H1 (cell line): ENCODE data around the gene C5orf58. TPM values are rescaled to one million over a fixed set of nuclear protein-coding genes. Genes with fewer than 3 reads are reported as not detected.

ENCODE experiments used
- CTCF ChIA-PET: fragments of 300-600 bp; sonication (Branson Sonifier 250); formaldehyde crosslinking; loops from one replicate; lab custom pipeline; 2021; ENCODE audit not compliant: partially characterized antibody; lab: Charles Lee
- POLR2A ChIA-PET: fragments of 300-600 bp; sonication (Branson Sonifier 250); formaldehyde crosslinking; loops from one replicate; lab custom pipeline; 2021; ENCODE audit warnings: inconsistent platforms; ENCODE audit not compliant: partially characterized antibody; lab: Charles Lee
- DNase-seq, 2 experiments: peaks; one replicate each; pipeline versions ENCODE4 v3.0.0 to v3.0.0-alpha.2; 2010 to 2022; ENCODE audit warnings: low spot score in 2 of 2, low read depth in 1 of 2, mixed read lengths in 1 of 2
- FAIRE-seq: peaks from 2 replicates; lab custom pipeline; 2011; peaks lifted over from hg19 to GRCh38; lab: Jason Lieb, UNC
- H2AFZ ChIP-seq: 2 replicates; pipeline ENCODE4 v1.8.1; 2012; ENCODE audit warnings: low read length, inconsistent platforms
- H2AK5ac ChIP-seq: 2 replicates; pipeline ENCODE4 v1.6.1; 2013; ENCODE audit warnings: low read depth, low read length
- H2BK120ac ChIP-seq: replicated peaks from 2 replicates; pipeline ENCODE3; 2013; ENCODE audit warnings: low read depth, low read length, inconsistent platforms
- H2BK12ac ChIP-seq: 2 replicates; pipeline ENCODE4 v1.6.1; 2013; ENCODE audit warnings: low read depth, low read length
- H2BK15ac ChIP-seq: 2 replicates; pipeline ENCODE4 v1.6.1; 2013; ENCODE audit warnings: low read length
- H2BK20ac ChIP-seq: 2 replicates; pipeline ENCODE4 v1.6.1; 2013; ENCODE audit warnings: low read length
- H2BK5ac ChIP-seq: 2 replicates; pipeline ENCODE4 v1.6.1; 2013; ENCODE audit warnings: low read depth, low read length
- H3K14ac ChIP-seq: 2 replicates; pipeline ENCODE4 v1.6.1; 2013; ENCODE audit warnings: inconsistent platforms; ENCODE audit not compliant: insufficient read length
- H3K18ac ChIP-seq: 2 replicates; pipeline ENCODE4 v1.6.1; 2013; ENCODE audit warnings: low read length; ENCODE audit errors: extremely low read depth
- H3K23ac ChIP-seq: 2 replicates; pipeline ENCODE4 v1.6.1; 2013; ENCODE audit warnings: inconsistent platforms; ENCODE audit not compliant: insufficient read length
- H3K23me2 ChIP-seq: 2 replicates; pipeline ENCODE4 v1.6.1; 2013; ENCODE audit warnings: low read depth, low read length
- H3K27ac ChIP-seq: 2 replicates; pipeline ENCODE4 v1.6.1; 2011; ENCODE audit warnings: low read depth, low read length, inconsistent platforms
- H3K27me3 ChIP-seq, 4 experiments: replicated peaks in 1 of 4; 1 replicate in 1 of 4; 2 replicates in 3 of 4; pipeline versions ENCODE4 v1.6.1 to v1.8.1; 2011 to 2013; ENCODE audit warnings: low read length in 3 of 4, mild to moderate bottlenecking in 3 of 4, inconsistent platforms in 2 of 4, mixed read lengths in 2 of 4, moderate library complexity in 1 of 4; ENCODE audit not compliant: control insufficient read depth in 3 of 4, insufficient read depth in 3 of 4; ENCODE audit errors: extremely low read depth in 1 of 4
- H3K36me3 ChIP-seq, 4 experiments: 2 replicates each; pipeline versions ENCODE4 v1.6.1 to v1.8.1; 2011 to 2013; ENCODE audit warnings: mild to moderate bottlenecking in 4 of 4, low read length in 3 of 4, moderate library complexity in 2 of 4, control low read depth in 1 of 4, inconsistent platforms in 1 of 4; ENCODE audit not compliant: insufficient read depth in 4 of 4, control insufficient read depth in 2 of 4
- H3K4ac ChIP-seq: replicated peaks from 2 replicates; pipeline ENCODE3; 2013; ENCODE audit warnings: low read length, low read depth, mixed read lengths, inconsistent platforms; ENCODE audit not compliant: insufficient read length
- H3K4me1 ChIP-seq, 4 experiments: replicated peaks in 1 of 4; 1 replicate in 1 of 4; 2 replicates in 3 of 4; pipeline versions ENCODE4 v1.6.1 to v1.8.1; 2011 to 2013; ENCODE audit warnings: low read length in 3 of 4, inconsistent platforms in 2 of 4, mixed read lengths in 1 of 4; ENCODE audit not compliant: insufficient read depth in 4 of 4, control insufficient read depth in 3 of 4
- H3K4me2 ChIP-seq, 2 experiments: 2 replicates each; pipeline versions ENCODE4 v1.6.1 to v1.8.1; 2011 to 2013; ENCODE audit warnings: low read depth in 2 of 2, low read length in 2 of 2, control low read depth in 1 of 2, inconsistent platforms in 1 of 2, mild to moderate bottlenecking in 1 of 2; ENCODE audit not compliant: insufficient read depth in 1 of 2
- H3K4me3 ChIP-seq, 4 experiments: fragments of 200-600, 300-600 bp in 1 of 4; sonication (generic), shearing (Covaris generic), sonication (Bioruptor Twin) in 1 of 4; 2 replicates each; pipeline versions ENCODE4 v1.5.1 to v1.8.1; 2011 to 2016; ENCODE audit warnings: low read length in 4 of 4, low read depth in 3 of 4, control low read depth in 2 of 4, inconsistent platforms in 2 of 4, mild to moderate bottlenecking in 2 of 4, mixed read lengths in 1 of 4, moderate library complexity in 1 of 4; ENCODE audit not compliant: insufficient read depth in 2 of 4; ENCODE audit errors: extremely low read depth in 1 of 4
- H3K56ac ChIP-seq: replicated peaks from 2 replicates; pipeline ENCODE3; 2013; ENCODE audit warnings: low read depth, mild to moderate bottlenecking, mixed read lengths, low read length, inconsistent platforms; ENCODE audit not compliant: insufficient read length
- H3K79me1 ChIP-seq: 2 replicates; pipeline ENCODE4 v1.6.1; 2013; ENCODE audit warnings: low read depth, low read length, control low read depth
- H3K79me2 ChIP-seq, 2 experiments: 2 replicates each; pipeline versions ENCODE4 v1.6.1 to v1.8.1; 2012 to 2013; ENCODE audit warnings: low read length in 2 of 2, mild to moderate bottlenecking in 2 of 2, inconsistent platforms in 1 of 2; ENCODE audit not compliant: insufficient read depth in 2 of 2, control insufficient read depth in 1 of 2
- H3K9ac ChIP-seq, 4 experiments: replicated peaks in 1 of 4; 1 replicate in 1 of 4; 2 replicates in 3 of 4; pipeline versions ENCODE4 v1.6.1 to v1.8.1; 2011 to 2013; ENCODE audit warnings: low read depth in 3 of 4, low read length in 3 of 4, control low read depth in 2 of 4, mild to moderate bottlenecking in 2 of 4, moderate library complexity in 2 of 4, inconsistent platforms in 1 of 4; ENCODE audit errors: extremely low read depth in 1 of 4
- H3K9me3 ChIP-seq, 2 experiments: 2 replicates each; pipeline versions ENCODE4 v1.6.1 to v1.8.1; 2012 to 2013; ENCODE audit warnings: mild to moderate bottlenecking in 2 of 2, moderate library complexity in 2 of 2, control low read depth in 1 of 2, inconsistent platforms in 1 of 2, low read depth in 1 of 2, low read length in 1 of 2, mixed read lengths in 1 of 2; ENCODE audit not compliant: insufficient read depth in 2 of 2
- H4K20me1 ChIP-seq, 2 experiments: replicated peaks in 1 of 2; 2 replicates each; pipeline versions ENCODE3 to v1.8.1; 2011 to 2013; ENCODE audit warnings: inconsistent platforms in 2 of 2, low read length in 2 of 2, mild to moderate bottlenecking in 1 of 2; ENCODE audit not compliant: insufficient read depth in 2 of 2, control insufficient read depth in 1 of 2
- H4K5ac ChIP-seq: 2 replicates; pipeline ENCODE4 v1.6.1; 2013; ENCODE audit warnings: low read length, low read depth, mixed read lengths, inconsistent platforms; ENCODE audit not compliant: insufficient read length
- H4K8ac ChIP-seq: 2 replicates; pipeline ENCODE4 v1.8.0; 2013; ENCODE audit warnings: mild to moderate bottlenecking, moderate library complexity, low read length, inconsistent platforms; ENCODE audit not compliant: insufficient read depth; ENCODE audit errors: extremely low read depth
- H4K91ac ChIP-seq: replicated peaks from 2 replicates; pipeline ENCODE3; 2013; ENCODE audit warnings: low read length, mixed read lengths, inconsistent platforms; ENCODE audit not compliant: insufficient read length
- BACH1 ChIP-seq: IDR thresholded peaks from 2 replicates; pipeline ENCODE4 v1.6.1; 2012; ENCODE audit warnings: low read length, improper control_type of control experiment
- CBX8 ChIP-seq: fragments of 300-800, 300-1000 bp; sonication (generic); IDR thresholded peaks from 2 replicates; pipeline ENCODE4 v1.7.1; 2016; ENCODE audit warnings: low read depth, low read length, borderline replicate concordance
- CHD2 ChIP-seq: IDR thresholded peaks from 2 replicates; pipeline ENCODE4 v1.6.1; 2012; ENCODE audit warnings: low read length, improper control_type of control experiment
- CREB1 ChIP-seq: IDR thresholded peaks from 2 replicates; pipeline ENCODE4 v1.6.1; 2012; ENCODE audit warnings: inconsistent platforms
- JUN ChIP-seq: IDR thresholded peaks from 2 replicates; pipeline ENCODE4 v1.6.1; 2011; ENCODE audit warnings: low read depth, mild to moderate bottlenecking, improper control_type of control experiment, low read length
- MAX ChIP-seq: IDR thresholded peaks from 2 replicates; pipeline ENCODE4 v1.6.1; 2012; ENCODE audit warnings: inconsistent platforms
- POLR2A ChIP-seq, 2 experiments: IDR thresholded peaks; 1 replicate in 1 of 2; 2 replicates in 1 of 2; pipeline ENCODE4 v1.6.1; 2011; ENCODE audit warnings: low read depth in 2 of 2, low read length in 2 of 2, mild to moderate bottlenecking in 2 of 2; ENCODE audit errors: control extremely low read depth in 1 of 2
- POLR2AphosphoS5 ChIP-seq: IDR thresholded peaks from 2 replicates; pipeline ENCODE4 v1.6.1; 2011; ENCODE audit warnings: low read depth, low read length
- RBBP5 ChIP-seq: IDR thresholded peaks from 2 replicates; pipeline ENCODE4 v1.7.1; 2012; ENCODE audit warnings: low read depth, mild to moderate bottlenecking, inconsistent platforms, low read length, moderate library complexity, borderline replicate concordance
- SIN3A ChIP-seq, 2 experiments: IDR thresholded peaks in 1 of 2; conservative IDR thresholded peaks in 1 of 2; 2 replicates each; pipeline ENCODE4 v1.6.1; 2011 to 2012; ENCODE audit warnings: low read length in 2 of 2, improper control_type of control experiment in 1 of 2, low read depth in 1 of 2, mild to moderate bottlenecking in 1 of 2
- SP2 ChIP-seq: IDR thresholded peaks from 2 replicates; pipeline ENCODE4 v1.6.1; 2012; ENCODE audit warnings: mild to moderate bottlenecking, low read length, inconsistent platforms
- SP4 ChIP-seq: IDR thresholded peaks from 2 replicates; pipeline ENCODE4 v1.6.1; 2012; ENCODE audit warnings: low read length, inconsistent platforms
- SRF ChIP-seq: IDR thresholded peaks from 2 replicates; pipeline ENCODE4 v1.6.1; 2011; ENCODE audit warnings: mild to moderate bottlenecking, low read depth, low read length, moderate library complexity
- TCF12 ChIP-seq: IDR thresholded peaks from 2 replicates; pipeline ENCODE4 v1.6.1; 2011; ENCODE audit warnings: low read depth, mild to moderate bottlenecking, low read length
- TEAD4 ChIP-seq: IDR thresholded peaks from 2 replicates; pipeline ENCODE4 v1.6.1; 2012; ENCODE audit warnings: low read depth, low read length, inconsistent platforms, mixed read lengths
- WGBS, 2 experiments: shearing (Covaris generic) in 1 of 2; methylation state at CpG; one replicate each; pipeline versions ENCODE4 v1.1.6 to v1.1.7; 2013 to 2015; ENCODE audit warnings: low lambda C conversion rate in 2 of 2, mixed read lengths in 2 of 2, inconsistent platforms in 1 of 2, low coverage in 1 of 2, missing lambda C conversion rate in 1 of 2; ENCODE audit not compliant: insufficient replicate concordance in 2 of 2, insufficient coverage in 1 of 2, insufficient read length in 1 of 2; ENCODE audit errors: extremely low coverage in 1 of 2, missing lambda C conversion rate in 1 of 2; 5-methylcytosine and 5-hydroxymethylcytosine counted together
- polyA plus RNA-seq, 7 experiments: library from polyadenylated mRNA; depleted of rRNA in 3 of 7; stranded (reverse) in 5 of 7; unstranded in 2 of 7; fragments of >200 nt in 5 of 7; fragments of 200-250 nt in 2 of 7; gene quantifications; 1 replicate in 5 of 7; 2 replicates in 1 of 7; 4 replicates in 1 of 7; pipeline versions ENCODE4 v1.2.1 to v1.2.3, GENCODE V29; 2011 to 2013; ENCODE audit warnings: missing spikeins in 2 of 7, mixed read lengths in 2 of 7
- total RNA-seq: library from RNA; stranded (reverse); fragmentation: NEBNext Ultra II Directional; extraction: Animal tissue kit (Norgen Biotek cat#: 25700); gene quantifications from 2 replicates; pipeline ENCODE4 v1.2.1, GENCODE V29; 2021

The C5orf58 gene
- total and polyA plus RNA-seq, 2 of the 8 experiments (the other 6 are each of a cell fraction or from before 2014, with no cell fraction given) = 0.24 to 1.6 TPM

- H2AK5ac ChIP-seq = no peak overlapping the region
- no peak overlapping the region; a peak in 1 of 4 replicates for H3K4me2 ChIP-seq
- no peak overlapping the region for H2BK120ac ChIP-seq
- H3K79me1 ChIP-seq = no peaks in the 10 kb centered on the region
- 76% methylated on average over 6 of the region's 6 CpGs; no CpG with 5 or more reads in 1 of the 2 experiments for WGBS, 2 experiments
- H2BK5ac ChIP-seq = no peak overlapping the region
- H3K23me2 ChIP-seq = no peaks in the 10 kb centered on the region
- no peak overlapping the region for H2BK20ac ChIP-seq
- H4K91ac ChIP-seq = no peak overlapping the region
- no peaks in the 10 kb centered on the region for H4K20me1 ChIP-seq
- no peak overlapping the region for H3K4ac ChIP-seq
- H2AFZ ChIP-seq = no peak overlapping the region
- H4K5ac ChIP-seq = no peak overlapping the region
- H3K18ac ChIP-seq = no peak overlapping the region
- no peak overlapping the region for H3K27ac ChIP-seq
- H3K9me3 ChIP-seq = no peaks in the 10 kb centered on the region
- no peak overlapping the region for H2BK15ac ChIP-seq
- no peak overlapping the region for H4K8ac ChIP-seq
- H3K56ac ChIP-seq = no peak overlapping the region
- H3K23ac ChIP-seq = no peak overlapping the region
- DNase-seq (no peak), FAIRE-seq (no peak)
- ChIA-PET CTCF (interaction anchor here (0.7 to 3.8 kb wide), 7 partner anchors 12 to 1484 kb away, joined by 3 to 17 read pairs (median 3); no protein-coding TSS in a partner anchor), POLR2A (interaction anchor here (1.2 kb wide), 2 partner anchors 10 to 25 kb away, joined by 3 read pairs; no protein-coding TSS in a partner anchor)
- no peak overlapping the region for H2BK12ac ChIP-seq
- no peaks in the 10 kb centered on the region for H3K79me2 ChIP-seq
- H3K14ac ChIP-seq = no peak overlapping the region
- peaks cover 0 to 6% (median 3%) of the 10 kb centered on the region in 4 experiments; a peak in 3 of 7 replicates for H3K4me1 ChIP-seq
- H3K4me3 ChIP-seq = no peak overlapping the region
- no peaks in the 10 kb centered on the region for H3K36me3 ChIP-seq
- H3K9ac ChIP-seq = no peak overlapping the region
- no peaks in the 10 kb centered on the region for H3K27me3 ChIP-seq
- TF ChIP-seq JUN (no peak), CHD2 (no peak), CBX8 (no peak), CREB1 (no peak), SP2 (no peak), BACH1 (no peak), SP4 (no peak), RBBP5 (no peak), POLR2A (IDR thresholded peaks at IDR 0.05; ENCODE audit: control extremely low read depth in 1 of 2, low read depth in 2 of 2, low read length in 2 of 2) (no peak), MAX (no peak), TEAD4 (no peak), SRF (no peak), SIN3A (conservative IDR thresholded peaks at IDR 0.05 in 1 of 2, IDR thresholded peaks at IDR 0.05 in 1 of 2; ENCODE audit: low read depth in 1 of 2, low read length in 2 of 2) (no peak), TCF12 (no peak), POLR2AphosphoS5 (no peak)
These were observed 42.2 kb upstream of the C5orf58 start for GRCh38 chr5:170190436-170191134.
